Glomerular visceral epithelial cell (primary cell): ENCODE measurements around the gene FKBP4.

Source experiments
- DNase-seq: peaks from one replicate; pipeline ENCODE4 v3.0.0-alpha.2; 2016; ENCODE audit errors: extremely low spot score

Gene FKBP4

GRCh38 chr12:2779281-2779680 is 15.5 kb upstream of the FKBP4 start:
- no peak for DNase-seq

GRCh38 chr12:2783936-2784600 is 10.7 kb upstream of the FKBP4 start:
- peak; percentile 33 for DNase-seq

- DNase-seq = no peak
Measured at GRCh38 chr12:2785017-2785416, 9.8 kb upstream of the FKBP4 start.

GRCh38 chr12:2791089-2791488 is 3.7 kb upstream of the FKBP4 start:
- DNase-seq = no peak

GRCh38 chr12:2792671-2793500 is 1.9 kb upstream of the FKBP4 start:
- no peak for DNase-seq

- no peak for DNase-seq
Measured at GRCh38 chr12:2793561-2793960, 1.2 kb upstream of the FKBP4 start.

GRCh38 chr12:2794191-2794735 is 507 bp upstream of the FKBP4 start:
- no peak for DNase-seq

GRCh38 chr12:2795291-2796186 is 769 bp downstream of the FKBP4 start:
- DNase-seq = peak; percentile 59

GRCh38 chr12:2796187-2796666 is 1.5 kb downstream of the FKBP4 start:
- DNase-seq = no peak

- no peak for DNase-seq
Measured at GRCh38 chr12:2797721-2798418, 3.1 kb downstream of the FKBP4 start.

GRCh38 chr12:2800046-2800570 is 5.3 kb downstream of the FKBP4 start:
- no peak for DNase-seq

GRCh38 chr12:2801044-2801783 is 6.4 kb downstream of the FKBP4 start:
- DNase-seq = no peak

- no peak for DNase-seq
Measured at GRCh38 chr12:2803635-2804392, 9.0 kb downstream of the FKBP4 start.

- DNase-seq = peak; percentile 74
Measured at GRCh38 chr12:2804393-2805142, 9.8 kb downstream of the FKBP4 start.

GRCh38 chr12:2805143-2805520 is 10.4 kb downstream of the FKBP4 start:
- no peak for DNase-seq

- DNase-seq = no peak
Measured at GRCh38 chr12:2806700-2807099, 11.9 kb downstream of the FKBP4 start.

GRCh38 chr12:2811801-2812200 is 17.0 kb downstream of the FKBP4 start:
- no peak for DNase-seq

GRCh38 chr12:2812290-2813213 is 17.8 kb downstream of the FKBP4 start, which contains the start of gene ITFG2:
TSS of gene ITFG2 (plus strand) at chr12:2812668. CDS start at chr12:2812761, 93 bp downstream.
- DNase-seq = peak; percentile 96
